NCI-H526 treated with DMSO at 0.1 percent for 48 hours (cell line): ENCODE measurements around the gene CBLN3.

Source experiments
- DNase-seq: peaks from one replicate; lab custom pipeline; 2025; lab: John Stamatoyannopoulos, UW

Gene CBLN3

GRCh38 chr14:24381363-24382063 lies 48.0 kb downstream of the CBLN3 start:
- no peak for DNase-seq

GRCh38 chr14:24379907-24380730 lies 49.3 kb downstream of the CBLN3 start:
- DNase-seq, result no peak

- DNase-seq, result no peak
Observed at GRCh38 chr14:24378981-24379906, 50.2 kb downstream of the CBLN3 start.

GRCh38 chr14:24378327-24378726 lies 51.1 kb downstream of the CBLN3 start:
- no peak for DNase-seq

GRCh38 chr14:24377657-24378056 lies 51.8 kb downstream of the CBLN3 start:
- DNase-seq, result no peak

- DNase-seq, result no peak
Observed at GRCh38 chr14:24377126-24377525, 52.3 kb downstream of the CBLN3 start.
